Endometrial microvascular endothelial cells (primary cell): ENCODE data around the gene SEC23B. TPM values are rescaled to one million over a fixed set of nuclear protein-coding genes. Genes with fewer than 3 reads are reported as not detected.
"Not testable (repeated sequence)": the region's sequence is repeated elsewhere in the genome, so short reads cannot be mapped to it uniquely, and the experiment has no call there.

Source experiments
- in situ Hi-C: cut with HindIII; loops from 2 replicates; pipeline ENCODE4 v1.10.0; 2017; ENCODE audit warnings: low sequenced_read_pairs, low pct_unique_long_range_greater_than_20kb; ENCODE audit errors: inconsistent ontology term
- total RNA-seq: library from RNA; depleted of rRNA; stranded (reverse); fragments of >200 nt; gene quantifications from one replicate; pipeline ENCODE4 v1.2.3, GENCODE V29; 2015; ENCODE audit errors: inconsistent ontology term

Gene SEC23B
- total RNA-seq, 1 donor from 2014 or later, result 49.6 TPM

- in situ Hi-C loops, result not testable (repeated sequence)
Observed at GRCh38 chr20:18522066-18522465, 14.3 kb downstream of the SEC23B start.

- in situ Hi-C loops, result no loop called here
Observed at GRCh38 chr20:18523066-18523465, 15.3 kb downstream of the SEC23B start.

GRCh38 chr20:18524646-18525045 is 16.9 kb downstream of the SEC23B start:
- in situ Hi-C loops, result no loop called here

GRCh38 chr20:18526761-18527160 is 19.0 kb downstream of the SEC23B start:
- in situ Hi-C loops, result not testable (repeated sequence)

GRCh38 chr20:18527339-18527738 is 19.6 kb downstream of the SEC23B start:
- in situ Hi-C loops, result no loop called here

- in situ Hi-C loops, result no loop called here
Observed at GRCh38 chr20:18527836-18528235, 20.1 kb downstream of the SEC23B start.

GRCh38 chr20:18529041-18529440 is 21.3 kb downstream of the SEC23B start:
- in situ Hi-C loops, result no loop called here

GRCh38 chr20:18532626-18533025 is 24.9 kb downstream of the SEC23B start:
- in situ Hi-C loops, result no loop called here

- in situ Hi-C loops, result no loop called here
Observed at GRCh38 chr20:18533491-18533890, 25.8 kb downstream of the SEC23B start.

GRCh38 chr20:18533978-18534644 is 26.4 kb downstream of the SEC23B start:
- in situ Hi-C loops, result no loop called here

- in situ Hi-C loops, result no loop called here
Observed at GRCh38 chr20:18537651-18538050, 29.9 kb downstream of the SEC23B start.

GRCh38 chr20:18541741-18542140 is 34.0 kb downstream of the SEC23B start:
- in situ Hi-C loops, result no loop called here

- in situ Hi-C loops, result no loop called here
Observed at GRCh38 chr20:18543216-18543615, 35.5 kb downstream of the SEC23B start.

- in situ Hi-C loops, result no loop called here
Observed at GRCh38 chr20:18543932-18544331, 36.2 kb downstream of the SEC23B start.

GRCh38 chr20:18545566-18545965 is 37.8 kb downstream of the SEC23B start:
- in situ Hi-C loops, result no loop called here

- in situ Hi-C loops, result no loop called here
Observed at GRCh38 chr20:18548465-18548864, 40.7 kb downstream of the SEC23B start.

GRCh38 chr20:18553746-18554145 is 46.0 kb downstream of the SEC23B start:
- in situ Hi-C loops, result no loop called here

GRCh38 chr20:18566892-18567738 is 59.4 kb downstream of the SEC23B start, which contains the start of gene SMIM26:
SMIM26 (plus strand) TSS chr20:18567432; CDS start chr20:18567479, 47 bp downstream.
- in situ Hi-C loops, result no loop called here

GRCh38 chr20:18567739-18568091 is 60.0 kb downstream of the SEC23B start:
- in situ Hi-C loops, result no loop called here

- in situ Hi-C loops, result no loop called here
Observed at GRCh38 chr20:18571009-18571408, 63.3 kb downstream of the SEC23B start.
